ENCODE data around the gene GDF10. TPM values are rescaled to one million over a fixed set of nuclear protein-coding genes. Genes with fewer than 3 reads are reported as not detected.

GDF10 gene
- total RNA-seq, 1 donor from 2014 or later, result 1.7 TPM

DNA sequence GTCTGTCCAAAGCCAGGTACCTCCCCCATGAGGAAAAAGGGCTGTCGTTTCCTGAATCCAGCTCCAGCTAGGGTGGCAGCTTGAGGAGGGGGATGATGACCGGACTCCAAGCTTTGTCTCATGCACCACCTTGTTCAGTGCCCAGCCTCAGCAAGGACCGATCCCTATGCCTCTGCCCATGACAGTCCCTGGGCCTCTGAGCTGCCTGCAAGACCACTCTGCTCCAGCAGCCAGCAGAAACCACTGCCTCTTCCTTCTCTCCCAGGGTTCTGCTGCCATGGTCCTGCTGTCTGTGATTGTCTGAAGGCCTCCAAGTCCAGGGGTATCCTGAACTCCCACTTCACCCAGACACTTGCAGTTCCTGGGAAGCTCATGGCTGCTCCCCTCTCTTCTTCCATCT is 21.3 kb upstream of the GDF10 start:
- no peak for TF ChIP-seq POLR2AphosphoS5 (IDR thresholded peaks at IDR 0.05; ENCODE audit: insufficient read depth in 1 of 2, low read depth in 1 of 2)
- TF ChIP-seq, protein P1, sequence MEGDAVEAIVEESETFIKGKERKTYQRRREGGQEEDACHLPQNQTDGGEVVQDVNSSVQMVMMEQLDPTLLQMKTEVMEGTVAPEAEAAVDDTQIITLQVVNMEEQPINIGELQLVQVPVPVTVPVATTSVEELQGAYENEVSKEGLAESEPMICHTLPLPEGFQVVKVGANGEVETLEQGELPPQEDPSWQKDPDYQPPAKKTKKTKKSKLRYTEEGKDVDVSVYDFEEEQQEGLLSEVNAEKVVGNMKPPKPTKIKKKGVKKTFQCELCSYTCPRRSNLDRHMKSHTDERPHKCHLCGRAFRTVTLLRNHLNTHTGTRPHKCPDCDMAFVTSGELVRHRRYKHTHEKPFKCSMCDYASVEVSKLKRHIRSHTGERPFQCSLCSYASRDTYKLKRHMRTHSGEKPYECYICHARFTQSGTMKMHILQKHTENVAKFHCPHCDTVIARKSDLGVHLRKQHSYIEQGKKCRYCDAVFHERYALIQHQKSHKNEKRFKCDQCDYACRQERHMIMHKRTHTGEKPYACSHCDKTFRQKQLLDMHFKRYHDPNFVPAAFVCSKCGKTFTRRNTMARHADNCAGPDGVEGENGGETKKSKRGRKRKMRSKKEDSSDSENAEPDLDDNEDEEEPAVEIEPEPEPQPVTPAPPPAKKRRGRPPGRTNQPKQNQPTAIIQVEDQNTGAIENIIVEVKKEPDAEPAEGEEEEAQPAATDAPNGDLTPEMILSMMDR (IDR thresholded peaks at IDR 0.05), result no peak
- no peak for TF ChIP-seq POLR2A (IDR thresholded peaks at IDR 0.05)
- no peaks in the 10 kb centered on the region for H3K4me1 ChIP-seq
- intact Hi-C loops (cut with DNase I), result no loop called here
- no peaks in the 10 kb centered on the region for H3K9me3 ChIP-seq
- H3K27me3 ChIP-seq, result no peaks in the 10 kb centered on the region
- peak; percentile 74 to 81 for DNase-seq (ENCODE audit: extremely low spot score in 2 of 2)
- H3K27ac ChIP-seq, result no peak overlapping the region
- H3K4me3 ChIP-seq, result no peak overlapping the region
- no peaks in the 10 kb centered on the region for H3K36me3 ChIP-seq

DNA sequence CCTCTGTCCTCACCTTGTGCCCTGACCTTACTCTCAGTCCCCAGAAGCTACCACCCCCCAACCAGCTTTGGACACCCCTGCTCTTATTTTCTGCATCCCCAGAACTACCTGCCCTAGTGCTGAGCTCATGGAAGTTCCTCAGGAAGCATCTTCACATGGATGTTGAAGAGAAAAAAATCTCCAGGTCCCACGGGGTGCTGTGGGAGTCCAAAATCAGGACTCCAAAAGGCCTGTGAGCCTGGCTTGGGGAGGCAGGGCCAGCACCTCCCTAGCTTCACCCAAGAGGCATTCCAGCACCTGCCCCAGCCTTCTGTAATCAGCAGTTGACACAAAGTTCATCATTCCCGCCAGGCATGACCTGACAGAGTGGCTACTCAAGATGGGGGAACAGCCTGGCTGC is 20.7 kb upstream of the GDF10 start:
- DNase-seq (ENCODE audit: extremely low spot score in 2 of 2), result peak in 1 of 2 donors; percentile 74
- H3K36me3 ChIP-seq, result no peaks in the 10 kb centered on the region
- no peaks in the 10 kb centered on the region for H3K27me3 ChIP-seq
- H3K27ac ChIP-seq, result no peak overlapping the region
- intact Hi-C loops (cut with DNase I), result no loop called here
- no peak for TF ChIP-seq POLR2A (IDR thresholded peaks at IDR 0.05)
- TF ChIP-seq, protein P1 (IDR thresholded peaks at IDR 0.05), result no peak
- TF ChIP-seq POLR2AphosphoS5 (IDR thresholded peaks at IDR 0.05; ENCODE audit: insufficient read depth in 1 of 2, low read depth in 1 of 2), result no peak
- no peaks in the 10 kb centered on the region for H3K9me3 ChIP-seq
- no peak overlapping the region for H3K4me3 ChIP-seq
- no peaks in the 10 kb centered on the region for H3K4me1 ChIP-seq

DNA sequence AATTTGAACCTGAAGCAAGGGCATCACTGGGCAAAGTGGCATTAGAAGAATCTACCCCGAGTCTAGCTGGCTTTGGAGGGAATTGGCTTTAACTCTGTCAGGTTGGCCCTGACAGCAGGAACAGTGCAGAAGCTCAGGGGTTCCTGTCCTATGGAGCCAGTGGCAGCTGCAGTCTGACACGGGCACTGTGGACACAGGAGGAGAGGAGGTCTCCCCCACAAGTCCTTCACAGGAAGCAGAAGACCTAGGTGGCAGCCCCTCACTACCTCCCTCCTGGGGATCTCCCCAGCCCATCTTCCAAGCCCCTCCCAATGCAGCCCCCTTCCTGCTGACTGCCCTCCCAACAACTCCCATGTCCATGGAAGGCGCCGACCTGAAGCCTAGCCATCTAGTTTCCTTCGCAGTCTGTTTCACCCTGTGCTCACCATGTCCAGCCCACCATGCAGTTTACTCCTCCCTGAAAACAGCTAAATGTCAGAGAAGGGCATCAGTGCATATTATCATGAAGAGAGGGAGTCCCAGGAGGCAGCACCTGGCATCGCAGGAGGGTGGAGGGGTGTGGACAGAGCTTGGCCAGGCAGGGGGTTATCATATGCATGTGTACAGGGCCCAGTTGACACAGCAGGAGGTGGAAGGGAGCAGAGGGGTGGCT is 17.9 kb upstream of the GDF10 start:
- Histone ChIP-seq H3K4me1 (peaks cover 8% of the 10 kb centered on the region), H3K9me3 (no peaks in the 10 kb centered on the region), H3K4me3 (no peak overlapping the region), H3K36me3 (no peaks in the 10 kb centered on the region), H3K27ac (no peak overlapping the region), H3K27me3 (no peaks in the 10 kb centered on the region)
- intact Hi-C loops (cut with DNase I), result no loop called here
- peak; percentile 80 to 94 for DNase-seq (ENCODE audit: extremely low spot score in 2 of 2)
- TF ChIP-seq POLR2A (IDR thresholded peaks at IDR 0.05) (no peak), POLR2AphosphoS5 (IDR thresholded peaks at IDR 0.05; ENCODE audit: insufficient read depth in 1 of 2, low read depth in 1 of 2) (no peak)
- TF ChIP-seq, protein P1 (IDR thresholded peaks at IDR 0.05), result no peak

DNA sequence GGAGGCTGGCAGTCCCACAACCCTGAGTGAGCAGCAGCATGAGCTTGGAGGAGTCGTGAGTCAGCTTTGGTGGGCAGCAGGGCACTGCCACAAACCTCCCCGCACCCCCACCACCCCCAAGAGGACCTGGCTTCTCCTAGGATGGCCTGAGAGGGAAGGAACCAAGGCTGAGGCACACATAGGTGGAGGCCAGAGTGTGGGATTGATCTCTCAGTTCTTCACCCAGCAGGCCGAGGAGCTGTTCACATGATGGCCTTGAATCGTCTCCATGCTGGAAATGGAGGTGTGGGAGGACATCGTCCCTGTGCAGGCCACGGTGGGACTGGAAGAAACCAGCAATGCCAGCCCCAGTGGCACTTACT is 17.4 kb upstream of the GDF10 start:
- intact Hi-C loops (cut with DNase I), result no loop called here
- H3K9me3 ChIP-seq, result no peaks in the 10 kb centered on the region
- peaks cover 8% of the 10 kb centered on the region for H3K4me1 ChIP-seq
- no peaks in the 10 kb centered on the region for H3K27me3 ChIP-seq
- TF ChIP-seq, protein P1 (IDR thresholded peaks at IDR 0.05), result no peak
- no peak for TF ChIP-seq POLR2AphosphoS5 (IDR thresholded peaks at IDR 0.05; ENCODE audit: insufficient read depth in 1 of 2, low read depth in 1 of 2)
- TF ChIP-seq POLR2A (IDR thresholded peaks at IDR 0.05), result no peak
- DNase-seq (ENCODE audit: extremely low spot score in 2 of 2), result peak; percentile 55 to 72
- no peak overlapping the region for H3K4me3 ChIP-seq
- no peak overlapping the region for H3K27ac ChIP-seq
- H3K36me3 ChIP-seq, result no peaks in the 10 kb centered on the region

DNA sequence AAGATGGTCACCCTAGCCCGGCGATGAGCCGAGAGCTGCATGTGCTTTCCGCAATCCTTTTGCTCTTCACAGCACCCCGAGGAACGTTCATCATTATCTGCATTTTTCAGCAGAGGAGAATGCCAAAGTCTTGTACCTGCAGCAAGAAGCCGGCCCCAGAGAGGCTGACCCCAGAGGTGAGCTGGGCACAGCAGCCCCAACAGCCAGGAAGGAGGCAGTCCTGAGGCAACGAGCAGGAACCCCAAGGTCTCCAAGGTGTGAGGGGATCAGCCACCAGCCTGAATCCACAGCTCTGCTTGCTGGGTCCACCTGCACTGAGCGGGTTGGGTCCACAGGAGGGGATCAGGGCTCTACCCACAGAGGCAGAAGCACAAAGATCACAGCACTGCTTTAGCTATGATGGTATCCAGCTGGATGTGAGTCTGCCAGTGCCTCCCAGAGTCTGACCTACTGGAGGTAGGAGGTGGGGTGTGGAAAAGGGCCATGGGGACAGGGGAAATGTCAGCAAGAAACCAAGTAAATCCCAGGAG is 16.8 kb upstream of the GDF10 start:
- DNase-seq (ENCODE audit: extremely low spot score in 2 of 2), result peak in 1 of 2 donors; percentile 93
- Histone ChIP-seq H3K4me3 (no peak overlapping the region), H3K36me3 (no peaks in the 10 kb centered on the region), H3K9me3 (no peaks in the 10 kb centered on the region), H3K27me3 (no peaks in the 10 kb centered on the region), H3K4me1 (peaks cover 8% of the 10 kb centered on the region), H3K27ac (no peak overlapping the region)
- TF ChIP-seq POLR2A (IDR thresholded peaks at IDR 0.05), result no peak
- TF ChIP-seq, protein P1 (IDR thresholded peaks at IDR 0.05), result no peak
- TF ChIP-seq POLR2AphosphoS5 (IDR thresholded peaks at IDR 0.05; ENCODE audit: insufficient read depth in 1 of 2, low read depth in 1 of 2), result no peak
- intact Hi-C loops (cut with DNase I), result no loop called here

All from vagina (tissue), 2 donors.